ENCODE measurements around the gene SHB. TPM values are rescaled to one million over a fixed set of nuclear protein-coding genes. Genes with fewer than 3 reads are reported as not detected.

The SHB gene
- total RNA-seq, 1 donor from 2014 or later, result 25.3 TPM

GRCh38 chr9:38067859-38068681 is 957 bp downstream of the SHB start:
- DNase-seq (peak; percentile 60), ATAC-seq (peak in 1 of 2 donors; percentile 2)
- Histone ChIP-seq H3K4me3 (peak overlapping the region; percentile 95), H3K27ac (peak overlapping the region; percentile 93), H3K9me3 (no peaks in the 10 kb centered on the region), H3K4me1 (peaks cover 57% of the 10 kb centered on the region), H3K36me3 (no peaks in the 10 kb centered on the region), H3K27me3 (ENCODE audit: low read depth) (no peaks in the 10 kb centered on the region)
- intact Hi-C loops (cut with DNase I), result no loop called here
- no peak for TF ChIP-seq CTCF (IDR thresholded peaks at IDR 0.05)

- intact Hi-C loops (cut with DNase I), result no loop called here
- DNase-seq, result peak; percentile 82
Measured at GRCh38 chr9:38066914-38067858, 1.8 kb downstream of the SHB start.

DNA sequence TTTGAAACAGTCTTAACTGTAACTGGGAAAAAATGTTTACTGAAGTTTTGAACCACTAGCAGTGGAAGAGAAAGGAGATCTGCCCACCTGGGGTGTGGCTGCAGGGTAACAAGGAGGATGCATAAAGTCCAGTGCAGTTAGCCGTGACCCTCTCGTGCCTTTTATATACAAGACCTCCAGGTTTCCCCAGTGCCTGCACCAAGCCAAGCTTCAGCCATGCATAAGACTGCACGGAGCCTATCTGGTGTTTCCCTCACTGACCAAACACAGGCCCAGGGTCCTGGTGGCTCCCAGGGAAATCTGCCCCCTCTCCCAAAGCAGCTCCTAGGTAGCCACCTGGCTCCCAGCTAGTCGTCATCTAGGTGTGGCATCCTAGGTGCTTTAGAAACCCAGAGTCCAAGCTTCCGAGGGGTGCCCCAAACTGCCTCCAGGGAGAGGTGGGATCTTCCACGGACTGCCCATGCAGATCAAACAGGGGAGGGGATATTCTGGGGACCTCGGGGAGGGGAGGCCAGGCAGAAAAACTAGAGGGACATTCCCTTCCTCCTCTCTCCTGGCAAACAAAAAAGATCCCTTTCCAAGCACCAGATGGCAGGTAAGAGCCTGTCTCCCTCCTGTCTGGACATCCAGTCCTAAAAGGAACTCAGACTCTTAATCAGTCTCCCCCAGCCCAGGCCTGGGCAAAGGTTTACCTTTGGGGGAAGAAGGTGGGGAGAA is 2.7 kb downstream of the SHB start:
- no peak for TF ChIP-seq CTCF (IDR thresholded peaks at IDR 0.05)
- Histone ChIP-seq H3K4me3 (peak overlapping the region; percentile 95), H3K27ac (peak overlapping the region; percentile 93), H3K36me3 (no peaks in the 10 kb centered on the region), H3K9me3 (no peaks in the 10 kb centered on the region), H3K27me3 (ENCODE audit: low read depth) (no peaks in the 10 kb centered on the region), H3K4me1 (peaks cover 74% of the 10 kb centered on the region)
- DNase-seq, result no peak
- no peak for ATAC-seq
- intact Hi-C loops (cut with DNase I), result no loop called here

More at GRCh38 chr9:38066914-38067858, 1.8 kb downstream of the SHB start:
- peak; percentile 56 to 57 for ATAC-seq
- Histone ChIP-seq H3K4me1 (peaks cover 65% of the 10 kb centered on the region), H3K9me3 (no peaks in the 10 kb centered on the region), H3K27me3 (ENCODE audit: low read depth) (no peaks in the 10 kb centered on the region), H3K27ac (peak overlapping the region; percentile 93), H3K36me3 (no peaks in the 10 kb centered on the region), H3K4me3 (peak overlapping the region; percentile 95)
- TF ChIP-seq CTCF (IDR thresholded peaks at IDR 0.05), result no peak

DNA sequence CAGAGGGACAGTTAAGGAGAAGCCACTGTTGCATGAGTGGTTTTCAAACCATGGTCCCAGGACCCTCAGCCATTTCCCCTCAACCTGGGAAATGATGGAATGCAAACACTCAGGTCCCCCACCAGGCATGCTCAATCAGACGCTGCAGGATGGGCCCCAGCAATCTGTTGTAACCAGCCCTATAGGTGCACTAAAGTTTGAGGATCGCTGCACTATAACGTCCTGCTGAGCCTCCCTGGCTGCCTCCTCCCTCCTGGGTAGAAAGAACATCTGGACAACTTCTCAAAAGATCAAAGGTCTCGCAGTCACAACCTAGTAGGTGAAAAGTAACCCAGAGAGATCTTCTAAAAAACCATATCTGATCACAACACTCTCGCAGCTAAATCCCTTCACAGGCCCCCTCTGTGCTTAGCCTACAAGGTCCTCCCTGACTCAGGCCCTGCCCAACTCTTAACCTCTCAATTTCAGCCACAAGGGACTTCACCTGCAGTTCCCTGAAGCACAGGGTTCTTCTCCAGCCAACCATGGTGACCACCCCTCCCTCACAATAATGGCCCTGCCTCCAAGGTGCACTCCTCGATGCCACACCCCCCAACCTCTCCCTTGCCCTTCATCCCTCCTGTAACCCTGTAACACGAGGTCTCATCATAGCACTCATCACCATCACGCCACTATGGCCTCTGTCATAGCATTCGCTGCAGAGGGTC is 3.5 kb downstream of the SHB start:
- Histone ChIP-seq H3K9me3 (no peaks in the 10 kb centered on the region), H3K27me3 (ENCODE audit: low read depth) (no peaks in the 10 kb centered on the region), H3K4me1 (peaks cover 77% of the 10 kb centered on the region), H3K36me3 (no peaks in the 10 kb centered on the region), H3K4me3 (peak overlapping the region; percentile 95), H3K27ac (no peak overlapping the region)
- no peak for TF ChIP-seq CTCF (IDR thresholded peaks at IDR 0.05)
- DNase-seq (no peak), ATAC-seq (no peak)
- intact Hi-C loops (cut with DNase I), result no loop called here

All from lower lobe of right lung (tissue), 2 donors.